GM18526 (cell line): ENCODE measurements around the gene TRAFD1.

Source experiments
- POLR2A ChIP-seq: IDR thresholded peaks from 3 replicates; pipeline ENCODE4 v1.6.1; 2011; ENCODE audit not compliant: insufficient read length; ENCODE audit errors: extremely low read depth

The TRAFD1 gene

GRCh38 chr12:112112409-112113133, 12.8 kb upstream of the TRAFD1 start:
- no peak for TF ChIP-seq POLR2A

GRCh38 chr12:112115259-112116045, 9.9 kb upstream of the TRAFD1 start:
- no peak for TF ChIP-seq POLR2A

- peak; percentile 33 for TF ChIP-seq POLR2A
Measured at GRCh38 chr12:112116232-112117060, 8.9 kb upstream of the TRAFD1 start.

GRCh38 chr12:112117685-112118084, 7.7 kb upstream of the TRAFD1 start:
- no peak for TF ChIP-seq POLR2A

GRCh38 chr12:112121780-112122565, 3.4 kb upstream of the TRAFD1 start:
- TF ChIP-seq POLR2A: no peak

GRCh38 chr12:112122823-112123690, 2.3 kb upstream of the TRAFD1 start:
- TF ChIP-seq POLR2A: no peak

- TF ChIP-seq POLR2A: no peak
Measured at GRCh38 chr12:112124918-112125249, 476 bp upstream of the TRAFD1 start.

- TF ChIP-seq POLR2A: no peak
Measured at GRCh38 chr12:112126000-112126438, 659 bp downstream of the TRAFD1 start.

- no peak for TF ChIP-seq POLR2A
Measured at GRCh38 chr12:112126911-112127310, 1.6 kb downstream of the TRAFD1 start.

- TF ChIP-seq POLR2A: no peak
Measured at GRCh38 chr12:112130441-112130998, 5.2 kb downstream of the TRAFD1 start.

- TF ChIP-seq POLR2A: no peak
Measured at GRCh38 chr12:112131686-112132085, 6.3 kb downstream of the TRAFD1 start.

GRCh38 chr12:112133418-112133817, 8.1 kb downstream of the TRAFD1 start:
- TF ChIP-seq POLR2A: no peak

- no peak for TF ChIP-seq POLR2A
Measured at GRCh38 chr12:112134731-112135130, 9.4 kb downstream of the TRAFD1 start.

GRCh38 chr12:112140728-112141127, 15.4 kb downstream of the TRAFD1 start:
- no peak for TF ChIP-seq POLR2A
